Measurements from ENCODE around the gene IGF2BP2. TPM values are rescaled to one million over a fixed set of nuclear protein-coding genes. Genes with fewer than 3 reads are reported as not detected.

The IGF2BP2 gene
- total and polyA plus RNA-seq, 2 of the 13 experiments (the other 11 are each of a cell fraction or from before 2014, with no cell fraction given): 6.5 to 46.0 TPM

DNA sequence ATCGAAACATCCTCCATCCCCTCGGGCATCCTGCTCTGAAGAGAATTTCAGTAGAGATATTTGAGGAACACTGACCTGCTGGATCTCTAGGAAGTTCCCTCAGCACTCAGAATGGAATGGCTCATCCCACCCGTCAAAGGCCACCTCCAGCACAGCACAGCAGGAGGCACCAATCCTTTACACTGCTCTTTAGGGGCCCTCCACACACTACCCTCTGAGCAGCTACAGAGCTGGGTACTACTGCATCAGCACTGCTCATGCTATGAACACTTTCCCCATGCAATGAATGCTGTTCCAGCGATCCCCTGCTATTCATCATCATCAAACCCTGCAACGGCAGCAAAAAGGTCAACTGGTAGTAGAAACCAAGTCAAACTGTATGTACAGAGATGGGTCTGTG lies 40.5 kb downstream of the IGF2BP2 start (continued):
- TF ChIP-seq, protein P1, sequence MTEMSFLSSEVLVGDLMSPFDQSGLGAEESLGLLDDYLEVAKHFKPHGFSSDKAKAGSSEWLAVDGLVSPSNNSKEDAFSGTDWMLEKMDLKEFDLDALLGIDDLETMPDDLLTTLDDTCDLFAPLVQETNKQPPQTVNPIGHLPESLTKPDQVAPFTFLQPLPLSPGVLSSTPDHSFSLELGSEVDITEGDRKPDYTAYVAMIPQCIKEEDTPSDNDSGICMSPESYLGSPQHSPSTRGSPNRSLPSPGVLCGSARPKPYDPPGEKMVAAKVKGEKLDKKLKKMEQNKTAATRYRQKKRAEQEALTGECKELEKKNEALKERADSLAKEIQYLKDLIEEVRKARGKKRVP (CRISPR knock-in tag; IDR thresholded peaks at IDR 0.05): no peak
- TF ChIP-seq, protein P2, sequence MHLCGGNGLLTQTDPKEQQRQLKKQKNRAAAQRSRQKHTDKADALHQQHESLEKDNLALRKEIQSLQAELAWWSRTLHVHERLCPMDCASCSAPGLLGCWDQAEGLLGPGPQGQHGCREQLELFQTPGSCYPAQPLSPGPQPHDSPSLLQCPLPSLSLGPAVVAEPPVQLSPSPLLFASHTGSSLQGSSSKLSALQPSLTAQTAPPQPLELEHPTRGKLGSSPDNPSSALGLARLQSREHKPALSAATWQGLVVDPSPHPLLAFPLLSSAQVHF (CRISPR knock-in tag; IDR thresholded peaks at IDR 0.05): no peak
- TF ChIP-seq THAP11 (CRISPR knock-in tag; IDR thresholded peaks at IDR 0.05) (no peak), NFATC3 (CRISPR knock-in tag; IDR thresholded peaks at IDR 0.05) (no peak), U2AF1 (optimal IDR thresholded peaks at IDR 0.05; ENCODE audit: low read depth, low read length) (no peak), ZNF672 (CRISPR knock-in tag; IDR thresholded peaks at IDR 0.05) (no peak)

DNA sequence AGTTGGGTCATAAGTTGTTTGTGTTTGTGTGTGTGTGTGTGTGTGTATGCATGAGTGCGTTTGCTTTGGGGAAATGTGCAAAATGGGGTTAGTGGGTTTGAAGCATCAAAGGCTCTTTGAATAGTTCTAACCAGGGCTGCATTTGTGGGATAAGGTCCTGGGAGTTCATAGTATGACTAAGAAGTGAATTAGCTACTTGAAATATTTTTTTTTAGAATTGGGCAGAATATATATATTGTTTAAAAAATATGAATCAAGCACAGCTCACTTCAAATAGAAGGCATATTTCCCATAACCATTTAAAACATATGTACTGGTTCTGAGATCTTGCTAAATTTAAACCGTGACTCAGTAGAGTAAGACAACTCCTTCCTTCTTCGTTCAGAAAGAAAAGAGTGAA lies 43.1 kb downstream of the IGF2BP2 start:
- H3K4me3 ChIP-seq (replicated peaks in 1 of 3; ENCODE audit: insufficient read depth in 1 of 3, low read depth in 2 of 3, low read length in 3 of 3): no peak overlapping the region
- H3K27me3 ChIP-seq (ENCODE audit: control insufficient read depth in 1 of 2, insufficient read depth in 2 of 2, low read length in 2 of 2): no peaks in the 10 kb centered on the region
- H4K20me1 ChIP-seq (ENCODE audit: insufficient read depth, low read length): peaks cover 91% of the 10 kb centered on the region
- ChIA-PET POLR2A (no interaction called here), CTCF (ENCODE audit: low intra/inter-chr PET ratio, low total read pairs) (no interaction called here)
- BruUV-seq (replicated peaks): no TSS peak
- H3K9ac ChIP-seq (ENCODE audit: insufficient read depth, low read depth, low read length): no peak overlapping the region
- FAIRE-seq (no peak), DNase-seq (ENCODE audit: low spot score) (no peak), ATAC-seq (no peak)
- in situ Hi-C loops (cut with HindIII; ENCODE audit: extremely low pct_ligation_motif_present, low pct_unique_long_range_greater_than_20kb): no loop called here
- H3K4me1 ChIP-seq (ENCODE audit: insufficient read depth, low read length): peaks cover 60% of the 10 kb centered on the region
- TF ChIP-seq PRMT3 (CRISPR knock-in tag; IDR thresholded peaks at IDR 0.05; ENCODE audit: borderline replicate concordance, low read depth): no peak
- TF ChIP-seq BCL6 (CRISPR knock-in tag; IDR thresholded peaks at IDR 0.05): peak; percentile 50; the same call in 1 of the 2 replicates
- TF ChIP-seq, protein P3, sequence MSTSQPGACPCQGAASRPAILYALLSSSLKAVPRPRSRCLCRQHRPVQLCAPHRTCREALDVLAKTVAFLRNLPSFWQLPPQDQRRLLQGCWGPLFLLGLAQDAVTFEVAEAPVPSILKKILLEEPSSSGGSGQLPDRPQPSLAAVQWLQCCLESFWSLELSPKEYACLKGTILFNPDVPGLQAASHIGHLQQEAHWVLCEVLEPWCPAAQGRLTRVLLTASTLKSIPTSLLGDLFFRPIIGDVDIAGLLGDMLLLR (CRISPR knock-in tag; IDR thresholded peaks at IDR 0.05): no peak
- no peak for TF ChIP-seq RBFOX2 (IDR thresholded peaks at IDR 0.05; ENCODE audit: low read depth, low read length)
- no peak for TF ChIP-seq NFE2L1 (CRISPR knock-in tag; IDR thresholded peaks at IDR 0.05; ENCODE audit: borderline replicate concordance)
- H3K79me2 ChIP-seq (ENCODE audit: insufficient read depth, low read length): peaks cover 100% of the 10 kb centered on the region
- H3K27ac ChIP-seq (ENCODE audit: extremely low read length, insufficient read depth, low read length): no peak overlapping the region
- no peak overlapping the region for H3K4me2 ChIP-seq (ENCODE audit: low read depth, low read length)
- no peaks in the 10 kb centered on the region for H3K9me3 ChIP-seq (ENCODE audit: low read length)
- intact Hi-C loops (cut with micrococcal nuclease; ENCODE audit: unreplicated experiment): no loop called here
- WGBS (ENCODE audit: low lambda C conversion rate): 87% methylated on average over 3 of the region's 3 CpGs
- peaks cover 5 to 15% of the 10 kb centered on the region in 2 experiments for H3K36me3 ChIP-seq (replicated peaks in 1 of 2; ENCODE audit: control insufficient read depth in 1 of 2, insufficient read depth in 2 of 2, low read length in 2 of 2)
- H2AFZ ChIP-seq (ENCODE audit: low read length): no peak overlapping the region
